ENCODE data around the gene IL17C.

- TF ChIP-seq CTCF (IDR thresholded peaks at IDR 0.05) (no peak), POLR2AphosphoS5 (IDR thresholded peaks at IDR 0.05) (no peak)
Measured at GRCh38 chr16:88665148-88665547, 26.8 kb downstream of the IL17C start.

Measured in prostate gland (tissue), 2 donors.